Embryonic facial prominence (tissue), 1 donor: ENCODE measurements around the gene SYTL2.
"Not testable (repeated sequence)": the region's sequence is repeated elsewhere in the genome, so short reads cannot be mapped to it uniquely, and the experiment has no call there.

Source experiments
- DNase-seq: peaks from one replicate; pipeline ENCODE4 v3.0.0-alpha.2; 2016; ENCODE audit errors: extremely low spot score

The SYTL2 gene

DNA sequence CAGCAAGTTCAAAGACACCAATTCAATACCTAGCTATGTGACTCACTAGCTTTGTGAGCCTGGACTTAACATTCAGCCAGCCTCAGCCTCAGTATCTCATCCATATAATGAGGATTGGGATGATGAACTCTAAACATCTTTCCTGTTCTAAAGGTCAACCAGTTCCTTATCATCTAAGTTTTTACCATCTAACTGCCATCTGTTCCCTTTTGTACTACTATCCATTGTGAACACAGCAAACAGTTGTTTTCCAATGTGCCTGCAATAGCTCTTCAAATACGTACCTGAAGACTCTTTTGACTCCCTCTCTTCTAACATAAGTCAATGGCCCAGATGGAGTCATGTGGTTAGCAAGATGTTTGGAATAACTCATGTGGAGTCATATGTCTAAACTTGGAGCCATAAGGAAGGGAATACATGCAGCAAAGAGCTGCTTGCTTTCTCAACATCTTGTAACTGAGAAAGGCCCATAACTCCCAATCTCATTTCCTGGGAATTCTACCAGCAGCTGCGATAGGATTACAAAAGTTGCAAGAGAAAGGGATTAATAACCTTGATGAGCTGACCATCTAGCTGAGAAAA lies 19.4 kb downstream of the SYTL2 start:
- DNase-seq, result no peak

DNA sequence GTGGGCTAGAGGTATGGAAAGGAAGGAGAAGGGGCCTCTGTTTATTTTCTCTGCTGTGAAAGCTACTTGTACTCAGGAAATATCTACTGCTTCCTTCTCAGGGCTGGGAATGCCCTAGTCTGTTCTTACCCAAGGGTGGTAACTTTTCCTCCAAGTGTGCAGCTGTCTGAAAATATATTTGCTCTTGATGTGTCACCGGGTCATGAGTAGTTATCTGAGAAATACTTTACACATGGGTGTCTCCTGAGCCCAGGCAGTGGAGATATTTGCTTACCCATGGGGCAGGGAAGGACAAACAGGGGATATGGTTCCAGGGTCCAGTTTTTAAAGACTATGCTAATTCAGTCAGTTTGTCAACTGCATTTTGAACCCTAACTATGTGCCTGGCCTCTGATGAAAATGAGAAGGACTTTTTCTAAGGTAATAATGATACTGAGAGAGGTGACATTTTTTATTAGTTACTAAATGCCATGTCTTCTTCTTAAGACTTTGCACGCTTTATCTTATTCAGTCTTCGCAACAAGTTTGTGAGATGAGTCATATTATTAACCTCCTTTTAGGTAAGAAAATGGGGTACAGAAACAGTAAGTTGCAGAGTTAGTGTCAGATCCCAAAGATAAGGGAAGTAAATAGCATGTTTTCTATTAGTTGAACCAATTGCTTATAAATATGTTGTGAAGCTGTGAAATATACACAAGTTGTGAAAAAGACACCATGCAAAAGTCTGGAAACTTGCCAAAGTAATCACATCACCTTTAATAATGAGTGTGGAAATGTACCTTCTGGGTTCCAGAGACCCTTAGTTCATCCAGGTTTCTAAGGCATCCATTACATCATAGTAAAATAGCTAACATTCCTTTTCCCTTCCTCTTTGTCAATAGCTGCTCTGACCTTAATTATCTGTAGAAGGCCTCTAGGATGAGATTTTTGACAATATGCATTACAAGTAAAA lies 22.9 kb downstream of the SYTL2 start:
- no peak for DNase-seq

- DNase-seq, result no peak
These were observed 23.8 kb downstream of the SYTL2 start for GRCh38 chr11:85787168-85787567.

GRCh38 chr11:85784480-85785265 lies 26.3 kb downstream of the SYTL2 start:
- no peak for DNase-seq

GRCh38 chr11:85783758-85784157 lies 27.2 kb downstream of the SYTL2 start:
- DNase-seq, result no peak

GRCh38 chr11:85780780-85781517 lies 30.0 kb downstream of the SYTL2 start:
- DNase-seq, result not testable (repeated sequence)

DNA sequence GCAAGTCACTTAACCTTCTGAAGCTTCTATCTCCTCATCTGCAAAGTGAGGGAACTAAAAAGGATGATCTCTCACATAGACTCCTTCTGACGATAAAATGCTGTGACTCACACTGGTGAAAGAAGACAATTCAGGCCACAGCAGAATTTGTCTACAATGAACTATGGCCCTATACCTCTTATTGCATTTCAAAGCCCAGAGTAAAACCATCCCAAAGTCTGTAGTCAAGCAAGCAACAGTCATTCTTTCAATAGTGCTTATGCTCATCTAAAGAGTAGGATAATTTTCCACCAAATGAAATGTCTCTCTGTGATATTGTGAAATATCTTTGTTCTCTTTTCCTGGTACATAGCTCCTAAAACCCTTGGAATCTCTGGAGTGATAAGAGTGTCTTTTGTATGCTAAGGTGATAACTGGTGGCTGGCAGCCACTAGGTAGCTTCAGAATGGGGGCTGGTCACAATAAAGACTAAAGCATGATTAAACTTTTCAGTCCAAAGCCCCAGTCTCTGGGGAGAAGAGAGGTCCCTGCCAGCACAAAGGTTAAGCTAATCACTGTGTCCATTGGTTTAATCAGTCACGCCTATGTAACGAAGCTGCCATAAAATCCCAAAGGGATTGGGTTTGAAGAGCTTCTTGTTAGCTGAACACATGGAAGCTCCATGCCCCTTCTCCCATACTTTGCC lies 30.8 kb downstream of the SYTL2 start:
- no peak for DNase-seq

DNA sequence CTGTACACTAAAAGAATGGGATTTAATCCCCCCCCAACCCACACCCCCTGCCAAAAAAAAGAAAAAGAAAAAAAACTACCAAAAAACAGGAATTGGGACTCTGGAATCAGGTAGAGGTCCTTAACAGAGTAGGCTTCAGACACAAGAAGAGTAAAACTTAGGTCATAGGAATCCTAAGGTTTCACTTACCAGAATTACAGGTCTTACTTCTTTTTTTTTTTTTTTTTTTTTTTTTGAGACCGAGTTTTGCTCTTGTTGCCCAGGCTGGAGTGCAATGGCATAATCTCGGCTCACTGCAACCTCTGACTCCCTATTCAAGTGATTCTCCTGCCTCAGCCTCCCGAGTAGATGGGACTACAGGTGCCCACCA lies 33.4 kb downstream of the SYTL2 start:
- DNase-seq, result not testable (repeated sequence)

DNA sequence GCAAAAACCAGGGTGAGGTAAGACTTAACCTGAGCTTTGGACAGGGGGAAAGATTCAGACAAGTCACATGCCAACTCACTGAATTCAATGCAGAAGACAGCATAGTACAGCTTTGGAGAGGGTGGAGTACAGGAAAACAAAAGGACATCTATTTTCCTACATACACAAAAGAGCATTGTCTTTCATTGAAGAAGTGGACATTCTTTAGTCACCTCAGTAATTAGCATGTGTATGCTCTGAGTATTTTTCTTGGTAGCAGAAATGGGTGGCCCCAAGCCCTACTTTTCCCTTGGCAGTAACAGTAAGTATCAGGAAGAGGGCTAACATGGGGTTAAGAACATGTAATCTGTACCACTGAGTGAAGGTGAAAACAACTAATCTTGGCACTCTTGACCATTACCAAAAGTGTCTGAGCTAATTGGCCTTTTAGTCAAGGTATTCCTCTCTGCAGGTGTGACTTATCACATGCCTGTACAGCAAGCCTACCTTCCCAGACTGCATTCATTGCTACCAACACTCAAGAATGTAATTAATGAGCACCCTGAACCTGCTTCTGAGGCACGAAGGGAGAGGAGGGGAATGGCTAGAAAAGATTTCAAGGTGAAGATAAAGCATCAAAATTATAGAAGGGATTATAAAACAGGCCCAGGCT lies 33.9 kb downstream of the SYTL2 start:
- no peak for DNase-seq

DNA sequence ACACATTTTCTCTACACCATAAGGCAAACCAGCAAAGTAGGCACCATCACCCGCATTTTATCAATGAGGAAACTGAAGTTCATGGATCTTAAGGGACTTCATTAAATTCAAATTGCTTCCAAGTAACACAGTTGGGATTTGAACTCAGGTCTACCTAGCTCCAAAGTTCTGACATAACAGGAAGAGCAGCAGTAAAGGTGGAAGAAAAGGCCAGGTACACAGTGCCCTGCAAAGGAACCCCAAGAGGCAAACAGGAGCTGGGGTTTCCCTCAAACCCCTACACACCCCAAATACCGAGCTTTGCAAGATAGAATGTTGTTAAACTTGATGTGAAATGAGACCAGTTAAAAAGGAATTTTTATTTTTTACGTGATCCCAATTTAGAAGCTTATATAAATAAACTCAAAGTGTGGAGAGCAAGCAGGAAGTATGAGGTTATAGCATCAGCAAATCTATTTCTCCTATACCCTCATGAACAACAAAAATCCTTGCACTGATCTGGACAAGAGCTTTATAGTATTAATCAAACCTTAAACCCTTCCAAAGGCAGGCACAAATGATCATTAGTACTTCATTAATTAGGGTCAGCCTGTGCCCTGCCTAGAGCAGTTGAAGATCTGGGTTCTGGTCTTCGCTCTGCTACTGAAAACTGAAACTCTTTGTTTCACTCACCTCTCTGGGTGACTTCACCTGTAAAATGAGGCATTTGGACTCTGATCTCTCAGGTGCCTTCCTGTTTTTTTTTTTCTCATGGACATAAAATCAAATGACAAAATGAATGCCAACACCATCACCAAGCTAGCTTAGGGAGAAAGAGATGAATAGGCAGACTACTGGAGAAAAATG lies 36.5 kb downstream of the SYTL2 start:
- DNase-seq, result no peak

DNA sequence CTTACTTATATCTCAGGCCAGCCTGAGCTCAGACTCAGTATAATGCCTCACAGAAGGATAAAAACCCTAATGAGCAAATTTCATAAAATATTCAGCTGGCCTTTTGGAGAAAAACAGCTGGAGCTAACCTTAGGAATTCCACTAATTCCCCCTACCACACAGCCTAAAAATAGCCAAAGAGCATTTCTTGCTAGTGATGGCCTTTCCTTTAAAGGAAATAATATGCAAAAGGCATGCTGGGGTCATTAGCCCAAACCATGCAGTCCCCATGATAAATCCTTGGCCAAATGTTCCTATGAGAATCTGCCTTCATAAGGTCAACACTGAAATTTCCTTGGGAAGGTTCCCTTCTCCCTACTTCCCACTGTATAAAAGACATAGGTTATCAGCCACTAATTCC lies 38.2 kb downstream of the SYTL2 start:
- no peak for DNase-seq

- no peak for DNase-seq
These were observed 39.4 kb downstream of the SYTL2 start for GRCh38 chr11:85771568-85771967.

DNA sequence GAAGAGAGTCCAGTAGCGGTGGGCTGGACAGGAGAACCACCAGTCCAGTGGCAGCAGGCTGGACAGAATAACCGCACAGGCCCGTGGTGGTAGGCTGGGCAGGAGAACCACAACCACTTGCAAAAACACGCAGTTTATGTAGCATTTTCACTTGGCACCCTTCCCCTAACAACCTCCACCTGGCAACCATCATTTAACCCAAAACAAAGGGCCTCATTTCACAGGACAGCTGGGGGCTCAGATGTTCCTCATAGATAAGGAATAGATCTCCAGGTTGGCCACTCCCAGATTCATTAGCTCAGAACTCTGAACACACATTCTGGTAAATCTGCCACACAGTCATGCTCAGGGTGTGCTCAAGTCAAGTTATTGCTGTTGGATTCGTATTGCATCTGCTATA lies 41.2 kb downstream of the SYTL2 start:
- DNase-seq, result no peak

DNA sequence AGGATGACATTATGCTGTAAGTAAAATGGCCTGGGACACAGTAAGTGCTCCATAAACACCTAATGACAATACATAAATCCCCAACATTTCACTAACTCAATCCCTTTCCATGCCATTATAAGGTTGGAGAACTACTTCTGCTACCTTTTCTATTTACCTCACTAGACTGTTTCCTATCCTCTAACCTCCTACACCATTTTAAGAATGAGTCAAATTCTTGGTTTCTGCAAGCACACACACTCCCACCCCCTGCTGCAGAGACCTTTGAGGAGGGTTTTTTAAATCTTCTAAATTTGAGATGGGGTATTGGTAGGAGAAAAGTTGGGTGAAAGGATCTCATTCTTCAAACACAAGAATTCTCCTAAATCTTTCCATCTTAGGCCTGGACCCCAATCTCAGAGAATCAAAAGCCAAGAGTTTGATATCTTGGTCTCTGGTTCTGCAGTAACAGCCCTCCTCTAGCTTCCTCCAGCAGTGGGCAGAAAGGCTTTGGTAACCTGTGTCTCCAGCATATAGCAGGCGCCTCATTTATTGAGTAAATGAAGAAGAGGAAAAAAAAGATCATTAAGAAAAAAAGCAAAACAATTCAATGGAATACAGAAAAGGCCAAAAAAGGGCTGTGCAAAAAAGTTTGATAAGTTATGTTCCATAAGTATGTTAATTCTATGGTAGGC lies 42.3 kb downstream of the SYTL2 start:
- DNase-seq, result no peak

- no peak for DNase-seq
These were observed 43.5 kb downstream of the SYTL2 start for GRCh38 chr11:85767246-85767945.

DNA sequence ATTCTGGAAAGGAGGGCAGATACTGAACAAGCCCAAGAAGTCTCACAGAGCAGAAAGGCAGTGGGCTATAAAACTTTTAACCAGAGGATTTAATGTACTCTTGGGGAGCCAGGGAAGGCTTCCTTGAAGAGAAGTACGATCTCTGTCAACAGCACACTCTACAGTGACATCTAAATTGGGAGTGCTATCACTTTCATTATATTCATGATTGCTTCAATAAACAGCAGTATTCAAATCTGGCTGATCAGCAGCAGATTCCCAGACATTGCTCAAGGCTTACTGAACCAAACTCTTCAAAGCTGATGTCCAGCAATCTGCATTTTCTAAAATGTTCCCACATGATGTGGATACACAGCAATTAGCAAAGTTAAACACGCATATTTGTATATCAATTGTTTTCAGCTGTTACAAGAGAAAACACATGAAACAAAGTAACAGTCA lies 44.2 kb downstream of the SYTL2 start:
- DNase-seq, result no peak

DNA sequence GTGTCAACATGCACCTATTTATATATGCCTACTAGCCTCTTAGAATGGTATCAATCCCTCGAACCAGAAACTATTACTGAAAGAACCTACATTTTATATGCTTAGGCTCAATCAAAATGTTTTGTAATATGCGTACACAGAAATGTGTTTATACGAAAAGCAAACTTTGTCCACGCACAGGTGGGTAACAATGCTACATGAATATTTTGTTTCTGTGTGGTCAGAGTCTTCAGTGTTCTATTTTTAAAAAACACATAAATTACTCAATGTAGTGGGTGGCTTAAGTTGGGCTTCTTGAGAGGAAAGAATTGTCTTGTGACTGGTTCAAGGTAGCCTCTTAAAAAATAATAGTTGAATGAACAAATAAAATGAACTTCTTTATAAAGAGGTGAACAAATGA lies 46.1 kb downstream of the SYTL2 start:
- no peak for DNase-seq

DNA sequence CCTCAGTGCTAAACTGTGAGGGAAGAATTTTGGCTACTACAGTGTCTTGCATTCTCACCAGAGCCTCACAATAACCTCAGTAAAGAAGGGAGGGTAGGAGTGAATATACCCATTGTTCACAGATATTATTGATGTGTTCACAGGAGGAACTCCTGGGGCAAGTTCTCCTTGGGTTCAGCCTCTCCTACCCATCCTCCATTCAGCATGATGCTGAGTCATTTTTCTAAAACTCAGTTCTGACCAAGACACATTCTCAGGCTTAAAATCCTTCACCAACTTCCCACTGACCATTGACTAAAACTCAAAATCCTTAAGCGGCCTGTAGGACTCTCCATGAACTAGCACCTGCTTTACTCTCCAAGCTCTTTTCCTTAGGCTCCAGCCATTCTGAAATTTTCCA lies 48.7 kb downstream of the SYTL2 start:
- no peak for DNase-seq

- DNase-seq, result no peak
These were observed 51.0 kb downstream of the SYTL2 start for GRCh38 chr11:85759915-85760314.
